Activated T-cell treated with anti-CD3 and anti-CD28 coated beads, Interleukin-2, amount 50 U/mL, for 1 hour (primary cell): ENCODE data around the gene CHN2.

Source experiments
- DNase-seq: peaks from one replicate; pipeline ENCODE4 v3.0.0-alpha.2; 2020

Gene CHN2

GRCh38 chr7:29229066-29229465 is 34.5 kb downstream of the CHN2 start:
- DNase-seq = no peak

- DNase-seq = no peak
Measured at GRCh38 chr7:29229946-29230345, 35.4 kb downstream of the CHN2 start.

- no peak for DNase-seq
Measured at GRCh38 chr7:29230871-29231345, 36.3 kb downstream of the CHN2 start.

- DNase-seq = no peak
Measured at GRCh38 chr7:29231671-29232232, 37.2 kb downstream of the CHN2 start.

GRCh38 chr7:29234438-29234837 is 39.9 kb downstream of the CHN2 start:
- DNase-seq = no peak

GRCh38 chr7:29236071-29236580 is 41.6 kb downstream of the CHN2 start:
- DNase-seq = no peak

GRCh38 chr7:29236649-29237048 is 42.1 kb downstream of the CHN2 start:
- DNase-seq = no peak

- DNase-seq = no peak
Measured at GRCh38 chr7:29237489-29237888, 42.9 kb downstream of the CHN2 start.

GRCh38 chr7:29239638-29240037 is 45.1 kb downstream of the CHN2 start:
- no peak for DNase-seq

- no peak for DNase-seq
Measured at GRCh38 chr7:29242265-29242664, 47.7 kb downstream of the CHN2 start.

GRCh38 chr7:29243910-29244655 is 49.5 kb downstream of the CHN2 start:
- peak; percentile 21 for DNase-seq

- DNase-seq = no peak
Measured at GRCh38 chr7:29247224-29247962, 52.8 kb downstream of the CHN2 start.

GRCh38 chr7:29247963-29248236 is 53.3 kb downstream of the CHN2 start:
- no peak for DNase-seq

- no peak for DNase-seq
Measured at GRCh38 chr7:29248713-29249382, 54.3 kb downstream of the CHN2 start.

GRCh38 chr7:29249383-29249750 is 54.8 kb downstream of the CHN2 start:
- no peak for DNase-seq

- DNase-seq = no peak
Measured at GRCh38 chr7:29249860-29250259, 55.3 kb downstream of the CHN2 start.

GRCh38 chr7:29253225-29253624 is 58.6 kb downstream of the CHN2 start:
- DNase-seq = no peak

GRCh38 chr7:29254591-29254990 is 60.0 kb downstream of the CHN2 start:
- no peak for DNase-seq

GRCh38 chr7:29255199-29255878 is 60.8 kb downstream of the CHN2 start:
- no peak for DNase-seq

- DNase-seq = no peak
Measured at GRCh38 chr7:29255906-29256692, 61.5 kb downstream of the CHN2 start.

GRCh38 chr7:29256693-29257002 is 62.1 kb downstream of the CHN2 start:
- DNase-seq = no peak

- DNase-seq = no peak
Measured at GRCh38 chr7:29258951-29259350, 64.4 kb downstream of the CHN2 start.
